MM.1S (cell line): ENCODE data around the gene RHPN2.

Experiments
- DNase-seq: peaks from one replicate; pipeline ENCODE4 v3.0.0-alpha.2; 2015
- H2AFZ ChIP-seq: fragments of 300-600 bp; sonication (generic); 2 replicates; pipeline ENCODE4 v1.6.0; 2016; ENCODE audit warnings: antibody characterized with exemption, low read length
- H3F3A ChIP-seq: fragments of 300-600 bp; sonication (generic); 2 replicates; pipeline ENCODE4 v1.6.1; 2016; ENCODE audit warnings: mild to moderate bottlenecking, antibody characterized with exemption, low read length, moderate library complexity, mixed read lengths; ENCODE audit not compliant: insufficient read depth
- H3K27ac ChIP-seq: fragments of 300-600 bp; sonication (generic); 2 replicates; pipeline ENCODE4 v1.5.1; 2016; ENCODE audit warnings: mild to moderate bottlenecking, low read length
- H3K27me3 ChIP-seq: fragments of 300-600 bp; sonication (generic); replicated peaks from 2 replicates; pipeline ENCODE4 v1.6.0; 2016; ENCODE audit warnings: low read length; ENCODE audit not compliant: insufficient read depth
- H3K36me3 ChIP-seq: fragments of 300-600 bp; sonication (generic); replicated peaks from 2 replicates; pipeline ENCODE4 v1.6.1; 2016; ENCODE audit warnings: mild to moderate bottlenecking, low read length, mixed read lengths; ENCODE audit not compliant: insufficient read depth
- H3K4me1 ChIP-seq: fragments of 300-600 bp; sonication (generic); 2 replicates; pipeline ENCODE4 v1.6.1; 2016; ENCODE audit warnings: low read length, mixed read lengths
- H3K4me2 ChIP-seq: fragments of 300-600 bp; sonication (generic); 2 replicates; pipeline ENCODE4 v1.6.0; 2016; ENCODE audit warnings: low read depth, low read length
- H3K4me3 ChIP-seq: fragments of 300-600 bp; sonication (generic); 2 replicates; pipeline ENCODE4 v1.5.1; 2016; ENCODE audit warnings: low read length, mixed read lengths
- H3K79me2 ChIP-seq: fragments of 300-600 bp; sonication (generic); 2 replicates; pipeline ENCODE4 v1.6.1; 2016; ENCODE audit warnings: mixed run types, low read length, mixed read lengths
- H3K9ac ChIP-seq: fragments of 300-600 bp; sonication (generic); 2 replicates; pipeline ENCODE4 v1.6.1; 2016; ENCODE audit warnings: low read length, mixed read lengths
- H3K9me2 ChIP-seq: fragments of 300-600 bp; sonication (generic); replicated peaks from 2 replicates; pipeline ENCODE4 v1.6.1; 2016; ENCODE audit warnings: mild to moderate bottlenecking, low read length, mixed read lengths; ENCODE audit not compliant: insufficient read depth
- H3K9me3 ChIP-seq: fragments of 300-600 bp; sonication (generic); replicated peaks from 2 replicates; pipeline ENCODE4 v1.6.1; 2016; ENCODE audit warnings: mild to moderate bottlenecking, low read length, mixed read lengths; ENCODE audit not compliant: insufficient read depth
- H4K20me1 ChIP-seq: fragments of 300-600 bp; sonication (generic); 2 replicates; pipeline ENCODE4 v1.6.1; 2016; ENCODE audit warnings: mild to moderate bottlenecking, low read length, moderate library complexity, mixed read lengths; ENCODE audit not compliant: insufficient read depth
- CTCF ChIP-seq: fragments of 300-600 bp; sonication (generic); IDR thresholded peaks from 2 replicates; pipeline ENCODE4 v1.5.1; 2016; ENCODE audit warnings: antibody characterized with exemption, low read length, mixed read lengths
- EZH2 ChIP-seq: fragments of 300-600 bp; sonication (generic); optimal IDR thresholded peaks from 2 replicates; pipeline ENCODE3; 2017; ENCODE audit warnings: low read depth, mild to moderate bottlenecking, antibody characterized with exemption, low read length, mixed read lengths
- EZH2phosphoT487 ChIP-seq: fragments of 300-600 bp; sonication (generic); IDR thresholded peaks from 2 replicates; pipeline ENCODE4 v1.6.1; 2018; ENCODE audit warnings: antibody characterized with exemption, low read length

Gene RHPN2

GRCh38 chr19:33064792-33065550 is at the start of gene RHPN2:
TSS of gene RHPN2 (minus strand) at chr19:33064888. CDS start at chr19:33064852, 36 bp downstream.
- peak within 1 kb of the TSS; percentile 71 for H3K4me3 ChIP-seq
- H3K4me2 ChIP-seq = peak within 1 kb of the TSS; percentile 74; the same call in 1 of the 2 replicates
- H3K27ac ChIP-seq = no peak within 1 kb of the TSS; the same call in 1 of the 2 replicates
- peak; percentile 81 for DNase-seq
- peak within 1 kb of the TSS; percentile 67 for H3K9ac ChIP-seq
- peak within 1 kb of the TSS; percentile 72 for H2AFZ ChIP-seq
- H3K9me3 ChIP-seq = no peaks in the 10 kb centered on the region
- no peaks in the 10 kb centered on the region for H4K20me1 ChIP-seq
- no peaks in the 10 kb centered on the region for H3K9me2 ChIP-seq
- H3K36me3 ChIP-seq = no peaks in the 10 kb centered on the region
- H3F3A ChIP-seq = no peaks in the 10 kb centered on the region; the same call in 1 of the 2 replicates
- no peaks in the 10 kb centered on the region for H3K27me3 ChIP-seq
- peaks cover 34% of the 10 kb centered on the region for H3K79me2 ChIP-seq
- no peak for TF ChIP-seq EZH2
- no peak for TF ChIP-seq EZH2phosphoT487
- TF ChIP-seq CTCF = no peak
- no peaks in the 10 kb centered on the region for H3K4me1 ChIP-seq

GRCh38 chr19:33114312-33114711 is 49.6 kb upstream of the RHPN2 start:
- no peaks in the 10 kb centered on the region for H3K27me3 ChIP-seq
- no peak overlapping the region for H2AFZ ChIP-seq
- DNase-seq = no peak
- H3F3A ChIP-seq = no peaks in the 10 kb centered on the region
- no peaks in the 10 kb centered on the region for H4K20me1 ChIP-seq
- no peak for TF ChIP-seq EZH2phosphoT487
- H3K79me2 ChIP-seq = no peaks in the 10 kb centered on the region
- H3K9ac ChIP-seq = no peak overlapping the region
- no peak overlapping the region for H3K4me3 ChIP-seq
- H3K9me2 ChIP-seq = no peaks in the 10 kb centered on the region
- no peak overlapping the region for H3K27ac ChIP-seq
- H3K36me3 ChIP-seq = no peaks in the 10 kb centered on the region; the same call in 1 of the 2 replicates
- no peaks in the 10 kb centered on the region for H3K9me3 ChIP-seq
- H3K4me1 ChIP-seq = no peaks in the 10 kb centered on the region
- no peak overlapping the region for H3K4me2 ChIP-seq

- DNase-seq = no peak
- H3K4me3 ChIP-seq = no peak overlapping the region
- no peaks in the 10 kb centered on the region for H3K27me3 ChIP-seq
- no peaks in the 10 kb centered on the region for H3K9me3 ChIP-seq
- H3K79me2 ChIP-seq = no peaks in the 10 kb centered on the region
- no peak for TF ChIP-seq CTCF
- no peak for TF ChIP-seq EZH2phosphoT487
- TF ChIP-seq EZH2 = no peak
- no peaks in the 10 kb centered on the region; the same call in 1 of the 2 replicates for H3K36me3 ChIP-seq
- no peak overlapping the region for H3K4me2 ChIP-seq
- H4K20me1 ChIP-seq = no peaks in the 10 kb centered on the region
- H3K4me1 ChIP-seq = no peaks in the 10 kb centered on the region
- H2AFZ ChIP-seq = no peak overlapping the region
- H3K27ac ChIP-seq = no peak overlapping the region
- H3K9me2 ChIP-seq = no peaks in the 10 kb centered on the region
- H3F3A ChIP-seq = no peaks in the 10 kb centered on the region
- H3K9ac ChIP-seq = no peak overlapping the region
These were observed 46.9 kb upstream of the RHPN2 start for GRCh38 chr19:33111587-33111986.
